Measurements from ENCODE around the gene ASCL5. TPM values are rescaled to one million over a fixed set of nuclear protein-coding genes. Genes with fewer than 3 reads are reported as not detected.
A peak's percentile ranks its signal among the peaks of the same experiment; 100 is the strongest.

ASCL5 gene
- total RNA-seq, 8 experiments from 2014 or later, result 0.31 to 5.2 (median 1.2) TPM

- no peak for ATAC-seq (replicated peaks in 6 of 8)
- WGBS, 10 experiments, result 60 to 100% (median 82%) methylated on average over 1 to 2 of the region's 2 CpGs; no CpG with 5 or more reads in 2 of the 10 experiments
- peak overlapping the region in 1 of 2 donors; percentile 39 for H3K27ac ChIP-seq
- in situ Hi-C loops (cut with MboI; ENCODE audit: low pct_unique_long_range_greater_than_20kb in 2 of 9, low sequenced_read_pairs in 9 of 9, unreplicated experiment in 9 of 9), result no loop called here
- peaks cover 49 to 55% of the 10 kb centered on the region in 2 donors for H3K4me1 ChIP-seq (replicated peaks in 1 of 2)
- H3K4me3 ChIP-seq, result no peak overlapping the region
These were observed 31.4 kb downstream of the ASCL5 start for GRCh38 chr1:201095581-201095980.

GRCh38 chr1:201094832-201095231 lies 32.2 kb downstream of the ASCL5 start:
- Histone ChIP-seq H3K4me3 (no peak overlapping the region), H3K27ac (no peak overlapping the region), H3K4me1 (replicated peaks in 1 of 2) (peaks cover 47 to 52% of the 10 kb centered on the region in 2 donors)
- 40 to 80% (median 50%) methylated on average over 1 to 3 of the region's 4 CpGs; no CpG with 5 or more reads in 7 of the 10 experiments for WGBS, 10 experiments
- peak in 3 of 8 experiments; percentile 16 to 35 (median 22) for ATAC-seq (replicated peaks in 6 of 8)
- in situ Hi-C loops (cut with MboI; ENCODE audit: low pct_unique_long_range_greater_than_20kb in 2 of 9, low sequenced_read_pairs in 9 of 9, unreplicated experiment in 9 of 9), result no loop called here

- Histone ChIP-seq H3K27ac (no peak overlapping the region), H3K4me3 (no peak overlapping the region), H3K4me1 (replicated peaks in 1 of 2) (peaks cover 47 to 51% of the 10 kb centered on the region in 2 donors)
- in situ Hi-C loops (cut with MboI; ENCODE audit: low pct_unique_long_range_greater_than_20kb in 2 of 9, low sequenced_read_pairs in 9 of 9, unreplicated experiment in 9 of 9), result no loop called here
- no peak for ATAC-seq (replicated peaks in 6 of 8)
- 17 to 100% (median 73%) methylated on average over 1 to 4 of the region's 7 CpGs for WGBS, 10 experiments
These were observed 33.0 kb downstream of the ASCL5 start for GRCh38 chr1:201093962-201094361.

- Histone ChIP-seq H3K4me1 (replicated peaks in 1 of 2) (peaks cover 46 to 47% of the 10 kb centered on the region in 2 donors), H3K4me3 (no peak overlapping the region), H3K27ac (no peak overlapping the region)
- WGBS, 10 experiments, result 0 to 92% (median 72%) methylated on average over 1 to 7 of the region's 7 CpGs; no CpG with 5 or more reads in 5 of the 10 experiments
- no peak for ATAC-seq (replicated peaks in 6 of 8)
- in situ Hi-C loops (cut with MboI; ENCODE audit: low pct_unique_long_range_greater_than_20kb in 2 of 9, low sequenced_read_pairs in 9 of 9, unreplicated experiment in 9 of 9), result no loop called here
These were observed 33.4 kb downstream of the ASCL5 start for GRCh38 chr1:201093561-201093960.

GRCh38 chr1:201092738-201093137 lies 34.2 kb downstream of the ASCL5 start:
- H3K4me3 ChIP-seq, result no peak overlapping the region
- ATAC-seq (replicated peaks in 6 of 8), result no peak
- H3K27ac ChIP-seq, result no peak overlapping the region
- in situ Hi-C loops (cut with MboI; ENCODE audit: low pct_unique_long_range_greater_than_20kb in 2 of 9, low sequenced_read_pairs in 9 of 9, unreplicated experiment in 9 of 9), result no loop called here
- H3K4me1 ChIP-seq (replicated peaks in 1 of 2), result peaks cover 44 to 46% of the 10 kb centered on the region in 2 donors
- WGBS, 10 experiments, result 17 to 100% (median 84%) methylated on average over 1 to 3 of the region's 3 CpGs; no CpG with 5 or more reads in 2 of the 10 experiments

GRCh38 chr1:201091256-201091655 lies 35.7 kb downstream of the ASCL5 start:
- peaks cover 32 to 33% of the 10 kb centered on the region in 2 donors for H3K4me1 ChIP-seq (replicated peaks in 1 of 2)
- in situ Hi-C loops (cut with MboI; ENCODE audit: low pct_unique_long_range_greater_than_20kb in 2 of 9, low sequenced_read_pairs in 9 of 9, unreplicated experiment in 9 of 9), result no loop called here
- no peak overlapping the region for H3K27ac ChIP-seq
- 65 to 100% (median 100%) methylated on average over 1 to 4 of the region's 4 CpGs; no CpG with 5 or more reads in 4 of the 10 experiments for WGBS, 10 experiments
- no peak for ATAC-seq (replicated peaks in 6 of 8)
- no peak overlapping the region for H3K4me3 ChIP-seq

- in situ Hi-C loops (cut with MboI; ENCODE audit: low pct_unique_long_range_greater_than_20kb in 2 of 9, low sequenced_read_pairs in 9 of 9, unreplicated experiment in 9 of 9), result no loop called here
- ATAC-seq (replicated peaks in 6 of 8), result no peak
- H3K4me3 ChIP-seq, result no peak overlapping the region
- H3K4me1 ChIP-seq (replicated peaks in 1 of 2), result peaks cover 25 to 26% of the 10 kb centered on the region in 2 donors
- 0 to 100% (median 84%) methylated on average over 1 to 4 of the region's 4 CpGs; no CpG with 5 or more reads in 3 of the 10 experiments for WGBS, 10 experiments
- H3K27ac ChIP-seq, result no peak overlapping the region
These were observed 36.4 kb downstream of the ASCL5 start for GRCh38 chr1:201090541-201090940.

GRCh38 chr1:201089596-201089995 lies 37.4 kb downstream of the ASCL5 start:
- peak in 5 of 8 experiments; percentile 30 to 69 (median 51) for ATAC-seq (replicated peaks in 6 of 8)
- in situ Hi-C loops (cut with MboI; ENCODE audit: low pct_unique_long_range_greater_than_20kb in 2 of 9, low sequenced_read_pairs in 9 of 9, unreplicated experiment in 9 of 9), result no loop called here
- H3K27ac ChIP-seq, result no peak overlapping the region
- peaks cover 22 to 24% of the 10 kb centered on the region in 2 donors for H3K4me1 ChIP-seq (replicated peaks in 1 of 2)
- no peak overlapping the region for H3K4me3 ChIP-seq
- WGBS, 10 experiments, result 26 to 70% (median 44%) methylated on average over 2 to 4 of the region's 5 CpGs; no CpG with 5 or more reads in 5 of the 10 experiments

GRCh38 chr1:201088901-201089525 lies 38.0 kb downstream of the ASCL5 start:
- peak in 1 of 8 experiments; percentile 10 for ATAC-seq (replicated peaks in 6 of 8)
- WGBS, 10 experiments, result 40 to 95% (median 93%) methylated on average over 2 to 18 of the region's 19 CpGs; no CpG with 5 or more reads in 3 of the 10 experiments
- in situ Hi-C loops (cut with MboI; ENCODE audit: low pct_unique_long_range_greater_than_20kb in 2 of 9, low sequenced_read_pairs in 9 of 9, unreplicated experiment in 9 of 9), result no loop called here
- Histone ChIP-seq H3K27ac (no peak overlapping the region), H3K4me1 (replicated peaks in 1 of 2) (peaks cover 25 to 30% of the 10 kb centered on the region in 2 donors), H3K4me3 (no peak overlapping the region)

GRCh38 chr1:201088395-201088794 lies 38.6 kb downstream of the ASCL5 start:
- ATAC-seq (replicated peaks in 6 of 8), result no peak
- peaks cover 31 to 36% of the 10 kb centered on the region in 2 donors for H3K4me1 ChIP-seq (replicated peaks in 1 of 2)
- 25 to 100% (median 82%) methylated on average over 1 to 4 of the region's 4 CpGs for WGBS, 10 experiments
- H3K27ac ChIP-seq, result no peak overlapping the region
- in situ Hi-C loops (cut with MboI; ENCODE audit: low pct_unique_long_range_greater_than_20kb in 2 of 9, low sequenced_read_pairs in 9 of 9, unreplicated experiment in 9 of 9), result no loop called here
- H3K4me3 ChIP-seq, result no peak overlapping the region

- ATAC-seq (replicated peaks in 6 of 8), result peak in 4 of 8 experiments; percentile 9 to 91 (median 84)
- 45 to 89% (median 73%) methylated on average over 3 to 12 of the region's 12 CpGs; no CpG with 5 or more reads in 1 of the 10 experiments for WGBS, 10 experiments
- H3K27ac ChIP-seq, result no peak overlapping the region
- in situ Hi-C loops (cut with MboI; ENCODE audit: low pct_unique_long_range_greater_than_20kb in 2 of 9, low sequenced_read_pairs in 9 of 9, unreplicated experiment in 9 of 9), result no loop called here
- H3K4me3 ChIP-seq, result no peak overlapping the region
- H3K4me1 ChIP-seq (replicated peaks in 1 of 2), result peaks cover 35 to 38% of the 10 kb centered on the region in 2 donors
These were observed 40.9 kb downstream of the ASCL5 start for GRCh38 chr1:201085902-201086735.

GRCh38 chr1:201084295-201084694 lies 42.7 kb downstream of the ASCL5 start:
- 0 to 33% (median 6%) methylated on average over 1 to 6 of the region's 6 CpGs; no CpG with 5 or more reads in 1 of the 10 experiments for WGBS, 10 experiments
- peak in 6 of 8 experiments; percentile 20 to 99 (median 99) for ATAC-seq (replicated peaks in 6 of 8)
- in situ Hi-C loops (cut with MboI; ENCODE audit: low pct_unique_long_range_greater_than_20kb in 2 of 9, low sequenced_read_pairs in 9 of 9, unreplicated experiment in 9 of 9), result no loop called here
- Histone ChIP-seq H3K4me1 (replicated peaks in 1 of 2) (peaks cover 25 to 27% of the 10 kb centered on the region in 2 donors), H3K4me3 (no peak overlapping the region), H3K27ac (peak overlapping the region; percentile 64 to 79)

GRCh38 chr1:201083741-201084140 lies 43.2 kb downstream of the ASCL5 start:
- Histone ChIP-seq H3K27ac (peak overlapping the region; percentile 64 to 79), H3K4me3 (no peak overlapping the region), H3K4me1 (replicated peaks in 1 of 2) (peaks cover 22 to 23% of the 10 kb centered on the region in 2 donors)
- ATAC-seq (replicated peaks in 6 of 8), result peak in 2 of 8 experiments; percentile 16 to 19
- in situ Hi-C loops (cut with MboI; ENCODE audit: low pct_unique_long_range_greater_than_20kb in 2 of 9, low sequenced_read_pairs in 9 of 9, unreplicated experiment in 9 of 9), result no loop called here
- WGBS, 10 experiments, result 13 to 80% (median 60%) methylated on average over 1 to 3 of the region's 3 CpGs; no CpG with 5 or more reads in 2 of the 10 experiments
